ENCODE data around the gene CHN1.

Gene CHN1

GRCh38 chr2:174897286-174897685, 107.9 kb downstream of the CHN1 start:
- TF ChIP-seq CTCF (IDR thresholded peaks at IDR 0.05): no peak

DNA sequence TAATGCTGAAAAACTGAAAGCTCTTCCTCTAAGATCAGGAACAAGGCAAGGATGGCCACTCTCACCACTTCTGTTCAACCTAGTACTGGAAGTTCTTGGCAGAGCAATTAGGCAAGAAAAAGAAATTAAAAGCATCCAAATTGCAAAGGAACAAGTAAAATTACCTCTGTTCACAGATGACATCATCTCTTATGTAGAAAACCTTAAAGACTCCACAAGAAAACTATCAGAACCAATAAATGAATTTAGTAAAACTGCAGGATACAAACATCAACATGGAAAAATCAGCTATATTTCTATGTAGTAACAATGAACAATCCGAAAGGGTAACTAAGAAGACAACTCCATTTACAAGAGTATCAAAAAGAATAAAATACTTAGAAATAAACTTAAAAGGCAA, 112.2 kb downstream of the CHN1 start:
- TF ChIP-seq CTCF (IDR thresholded peaks at IDR 0.05): no peak

GRCh38 chr2:174892546-174892945, 112.6 kb downstream of the CHN1 start:
- no peak for TF ChIP-seq CTCF (IDR thresholded peaks at IDR 0.05)

GRCh38 chr2:174888646-174889271, 116.4 kb downstream of the CHN1 start:
- no peak for TF ChIP-seq CTCF (IDR thresholded peaks at IDR 0.05)

DNA sequence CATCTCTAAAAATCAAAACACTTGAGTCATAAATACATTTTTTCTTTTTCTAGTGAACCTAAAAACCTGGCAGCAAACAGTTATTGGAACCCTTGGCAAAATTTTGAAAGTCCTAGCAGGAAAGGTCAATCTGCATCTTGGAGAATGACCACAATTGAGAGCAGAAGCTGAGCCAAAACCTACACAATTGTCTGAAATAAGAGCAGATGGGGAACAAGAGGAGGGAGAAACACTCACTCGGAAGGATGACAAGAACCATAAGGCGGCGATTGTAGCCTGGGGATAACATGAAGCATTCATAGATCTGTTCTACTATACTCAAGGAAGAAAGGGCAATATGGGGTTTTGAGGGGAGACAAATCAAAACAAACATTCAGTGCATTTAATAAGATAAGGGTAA, 117.0 kb downstream of the CHN1 start:
- TF ChIP-seq CTCF (IDR thresholded peaks at IDR 0.05): no peak

GRCh38 chr2:174882416-174882815, 122.8 kb downstream of the CHN1 start:
- no peak for TF ChIP-seq CTCF (IDR thresholded peaks at IDR 0.05)

DNA sequence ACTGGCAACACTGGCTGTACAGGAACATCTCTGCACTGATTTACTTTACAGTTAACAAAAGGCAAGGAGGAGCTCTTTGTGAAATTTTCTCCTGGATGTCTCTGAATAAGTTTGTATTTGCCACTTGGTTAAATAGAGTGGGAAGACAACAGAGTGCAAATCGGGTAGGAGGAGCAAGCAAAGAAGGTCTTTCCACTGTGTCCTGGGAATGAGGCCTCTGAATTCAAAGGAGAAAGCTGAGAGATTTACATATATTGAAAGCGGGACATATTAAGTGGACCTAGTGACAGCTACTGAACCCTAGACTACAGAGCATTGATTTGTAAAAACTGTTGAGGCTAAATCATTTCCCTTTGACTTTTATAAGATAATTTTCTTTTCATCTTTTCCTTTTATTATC, 123.5 kb downstream of the CHN1 start:
- TF ChIP-seq CTCF (IDR thresholded peaks at IDR 0.05): no peak
